GM23338 (cell line): ENCODE results near the gene CRADD. TPM values are rescaled to one million over a fixed set of nuclear protein-coding genes. Genes with fewer than 3 reads are reported as not detected.

Source experiments
- ATAC-seq: fragments of 200-7000 bp; cut with Tn5 transposase; 3 replicates; pipeline ENCODE4 v1.9.1; 2020
- DNase-seq: peaks from one replicate; pipeline ENCODE4 v3.0.0-alpha.2; 2015; ENCODE audit warnings: low spot score
- H2AFZ ChIP-seq: fragments of 200-600 bp; sonication (generic); 2 replicates; pipeline ENCODE4 v1.8.0; 2016; ENCODE audit warnings: antibody characterized with exemption, mild to moderate bottlenecking, moderate library complexity
- H3F3A ChIP-seq: fragments of 200-600 bp; sonication (generic); replicated peaks from 2 replicates; pipeline ENCODE4 v1.8.0; 2017; ENCODE audit warnings: antibody characterized with exemption, mixed run types, low read depth
- H3K27ac ChIP-seq: fragments of 200-600 bp; sonication (generic); 2 replicates; pipeline ENCODE4 v1.6.1; 2016; ENCODE audit warnings: low read depth
- H3K27me3 ChIP-seq: fragments of 200-600 bp; sonication (generic); 2 replicates; pipeline ENCODE4 v1.8.0; 2016; ENCODE audit warnings: mild to moderate bottlenecking, mixed run types, moderate library complexity; ENCODE audit not compliant: insufficient read depth
- H3K36me3 ChIP-seq: fragments of 200-600 bp; sonication (generic); 2 replicates; pipeline ENCODE4 v1.8.0; 2016; ENCODE audit warnings: mild to moderate bottlenecking; ENCODE audit not compliant: insufficient read depth
- H3K4me1 ChIP-seq: fragments of 200-600 bp; sonication (generic); 2 replicates; pipeline ENCODE4 v1.8.0; 2016; ENCODE audit warnings: mild to moderate bottlenecking, moderate library complexity; ENCODE audit not compliant: insufficient read depth
- H3K4me2 ChIP-seq: fragments of 200-600 bp; sonication (generic); 2 replicates; pipeline ENCODE4 v1.7.1; 2017; ENCODE audit warnings: mixed run types
- H3K4me3 ChIP-seq: fragments of 200-600 bp; sonication (generic); 2 replicates; pipeline ENCODE4 v1.6.1; 2016; ENCODE audit warnings: mixed run types
- H3K79me2 ChIP-seq: fragments of 200-600 bp; sonication (generic); replicated peaks from 2 replicates; pipeline ENCODE4 v1.8.0; 2017; ENCODE audit warnings: mild to moderate bottlenecking; ENCODE audit not compliant: insufficient read depth
- H3K9me2 ChIP-seq: fragments of 200-600 bp; sonication (generic); 2 replicates; pipeline ENCODE4 v1.8.0; 2017; ENCODE audit not compliant: insufficient read depth
- H4K20me1 ChIP-seq: fragments of 200-600 bp; sonication (generic); replicated peaks from 2 replicates; pipeline ENCODE4 v1.8.0; 2017; ENCODE audit warnings: mild to moderate bottlenecking; ENCODE audit not compliant: insufficient read depth
- H3K27ac Mint-ChIP-seq: 2 replicates; pipeline ENCODE4 v1.8.0; 2020; ENCODE audit warnings: inconsistent platforms, mild to moderate bottlenecking, moderate library complexity, mixed read lengths
- H3K27me3 Mint-ChIP-seq: 3 replicates; pipeline ENCODE4 v1.8.0; 2022; ENCODE audit warnings: low read depth, mild to moderate bottlenecking, moderate library complexity, mixed read lengths, inconsistent platforms; ENCODE audit not compliant: insufficient read depth, poor library complexity
- H3K36me3 Mint-ChIP-seq: 3 replicates; pipeline ENCODE4 v1.8.0; 2021; ENCODE audit warnings: low read depth, mild to moderate bottlenecking, inconsistent platforms, moderate library complexity, mixed read lengths
- H3K4me1 Mint-ChIP-seq: 3 replicates; pipeline ENCODE4 v1.8.0; 2020; ENCODE audit warnings: mild to moderate bottlenecking, inconsistent platforms, mixed read lengths
- H3K4me3 Mint-ChIP-seq: 3 replicates; pipeline ENCODE4 v1.8.0; 2021; ENCODE audit warnings: moderate library complexity, mild to moderate bottlenecking, inconsistent platforms, mixed read lengths
- H3K9me3 Mint-ChIP-seq: 3 replicates; pipeline ENCODE4 v1.8.0; 2020; ENCODE audit warnings: moderate library complexity, mild to moderate bottlenecking, inconsistent platforms, mixed read lengths
- CREB1 ChIP-seq: fragments of 250-450 bp; sonication (Bioruptor Pico); IDR thresholded peaks from 2 replicates; pipeline ENCODE4 v1.5.0; 2020; ENCODE audit warnings: low read depth, mild to moderate bottlenecking, moderate library complexity
- CTCF ChIP-seq, 2 experiments: fragments of 200-600 bp in 1 of 2; sonication (generic) in 1 of 2; conservative IDR thresholded peaks; 2 replicates each; pipeline versions ENCODE4 v1.5.1 to v1.6.1; 2016 to 2017; ENCODE audit warnings: antibody characterized with exemption in 2 of 2, low read depth in 2 of 2, mild to moderate bottlenecking in 2 of 2, moderate library complexity in 1 of 2
- ETS1 ChIP-seq: IDR thresholded peaks from 2 replicates; pipeline ENCODE4 v1.6.1; 2016; ENCODE audit warnings: antibody characterized with exemption
- EZH2 ChIP-seq: fragments of 200-600 bp; sonication (generic); IDR thresholded peaks from one replicate; pipeline ENCODE4 v1.8.0; 2017; ENCODE audit warnings: antibody characterized with exemption, mild to moderate bottlenecking, low read depth; ENCODE audit not compliant: unreplicated experiment
- EZH2phosphoT487 ChIP-seq: fragments of 200-600 bp; sonication (generic); IDR thresholded peaks from one replicate; pipeline ENCODE4 v1.8.1; 2018; ENCODE audit warnings: antibody characterized with exemption; ENCODE audit not compliant: unreplicated experiment
- JUNB ChIP-seq: IDR thresholded peaks from one replicate; pipeline ENCODE4 v1.6.1; 2016; ENCODE audit warnings: antibody characterized with exemption; ENCODE audit not compliant: unreplicated experiment
- NANOG ChIP-seq: IDR thresholded peaks from 2 replicates; pipeline ENCODE4 v1.6.1; 2016; ENCODE audit warnings: antibody characterized with exemption, borderline replicate concordance
- POLR2AphosphoS5 ChIP-seq: IDR thresholded peaks from 2 replicates; pipeline ENCODE4 v1.6.1; 2016; ENCODE audit warnings: antibody characterized with exemption, low read depth
- REST ChIP-seq: IDR thresholded peaks from one replicate; pipeline ENCODE4 v1.6.1; 2018; ENCODE audit warnings: antibody characterized with exemption; ENCODE audit not compliant: unreplicated experiment
- ZNF114 ChIP-seq: fragments of 250-450 bp; sonication (Bioruptor Pico); IDR thresholded peaks from 2 replicates; pipeline ENCODE4 v1.5.0; 2020; ENCODE audit warnings: mild to moderate bottlenecking, moderate library complexity
- polyA plus RNA-seq: library from polyadenylated mRNA; unstranded; fragments of >200 nt; fragmentation: Nextera tagmentation; extraction: Ambion mirVana; gene quantifications from 2 replicates; pipeline ENCODE4 v1.2.1, GENCODE V29; 2016
- total RNA-seq: library from RNA; depleted of rRNA; stranded (reverse); fragments of >200 nt; shearing (Covaris generic); gene quantifications from 2 replicates; pipeline ENCODE4 v1.2.3, GENCODE V29; 2014

The CRADD gene
- total and polyA plus RNA-seq, 2 experiments from 2014 or later: 6.3 to 27.9 TPM

GRCh38 chr12:93740751-93741150 lies 63.6 kb downstream of the CRADD start:
- DNase-seq (peak; percentile 11), ATAC-seq (no peak)
- H3K4me2 ChIP-seq: peak overlapping the region; percentile 51
- peaks cover 46% of the 10 kb centered on the region for H3K4me1 ChIP-seq
- peak overlapping the region; percentile 59 for H3K4me3 ChIP-seq
- peaks cover 5% of the 10 kb centered on the region for H3K27me3 Mint-ChIP-seq
- H3K9me2 ChIP-seq: no peaks in the 10 kb centered on the region
- H4K20me1 ChIP-seq: no peaks in the 10 kb centered on the region
- H3K36me3 ChIP-seq: no peaks in the 10 kb centered on the region
- H3K9me3 Mint-ChIP-seq: no peaks in the 10 kb centered on the region
- peaks cover 58% of the 10 kb centered on the region for H3K4me1 Mint-ChIP-seq
- H3K79me2 ChIP-seq: no peaks in the 10 kb centered on the region
- peak overlapping the region; percentile 99 for H3K27ac Mint-ChIP-seq
- H3F3A ChIP-seq: no peaks in the 10 kb centered on the region
- H3K36me3 Mint-ChIP-seq: no peaks in the 10 kb centered on the region
- TF ChIP-seq CTCF (conservative IDR thresholded peaks at IDR 0.05; ENCODE audit: low read depth in 2 of 2): no peak
- no peak for TF ChIP-seq NANOG
- no peak for TF ChIP-seq ZNF114 (CRISPR knock-in tag)
- no peak for TF ChIP-seq REST
- no peak for TF ChIP-seq EZH2phosphoT487
- no peak for TF ChIP-seq ETS1
- TF ChIP-seq EZH2: no peak
- no peak for TF ChIP-seq POLR2AphosphoS5
- TF ChIP-seq JUNB: no peak
- peak overlapping the region; percentile 86 for H3K4me3 Mint-ChIP-seq
- H2AFZ ChIP-seq: no peak overlapping the region
- H3K27me3 ChIP-seq: no peaks in the 10 kb centered on the region
- H3K27ac ChIP-seq: peak overlapping the region; percentile 91

GRCh38 chr12:93741659-93742109 lies 64.5 kb downstream of the CRADD start:
- H3K9me2 ChIP-seq: no peaks in the 10 kb centered on the region
- peak overlapping the region; percentile 51 for H3K4me2 ChIP-seq
- H3K27me3 ChIP-seq: no peaks in the 10 kb centered on the region
- H3F3A ChIP-seq: no peaks in the 10 kb centered on the region
- no peaks in the 10 kb centered on the region for H3K36me3 Mint-ChIP-seq
- peak overlapping the region; percentile 99 for H3K27ac Mint-ChIP-seq
- DNase-seq (peak; percentile 97), ATAC-seq (peak; percentile 92)
- H3K27me3 Mint-ChIP-seq: peaks cover 5% of the 10 kb centered on the region
- H3K4me3 Mint-ChIP-seq: peak overlapping the region; percentile 86
- peak overlapping the region; percentile 59 for H3K4me3 ChIP-seq
- H4K20me1 ChIP-seq: no peaks in the 10 kb centered on the region
- H3K27ac ChIP-seq: peak overlapping the region; percentile 91
- no peaks in the 10 kb centered on the region for H3K9me3 Mint-ChIP-seq
- H2AFZ ChIP-seq: no peak overlapping the region
- TF ChIP-seq ETS1: no peak
- peak; percentile 55; the same call in 1 of the 2 replicates for TF ChIP-seq CREB1 (CRISPR knock-in tag)
- TF ChIP-seq JUNB: no peak
- peak; percentile 55 for TF ChIP-seq POLR2AphosphoS5
- no peak for TF ChIP-seq ZNF114 (CRISPR knock-in tag)
- no peak for TF ChIP-seq EZH2
- TF ChIP-seq NANOG: peak; percentile 79; the same call in 1 of the 2 replicates
- TF ChIP-seq REST: no peak
- H3K36me3 ChIP-seq: no peaks in the 10 kb centered on the region
- H3K4me1 ChIP-seq: peaks cover 46% of the 10 kb centered on the region
- no peaks in the 10 kb centered on the region for H3K79me2 ChIP-seq
- H3K4me1 Mint-ChIP-seq: peaks cover 58% of the 10 kb centered on the region
